Measurements from ENCODE around the gene MAGI1. TPM values are rescaled to one million over a fixed set of nuclear protein-coding genes. Genes with fewer than 3 reads are reported as not detected.

Gene MAGI1
- total RNA-seq, 6 donors from 2014 or later = 33.0 to 72.9 (median 62.4) TPM

- ATAC-seq (ENCODE audit: low FRiP score in 2 of 2) (no peak), DNase-seq (no peak)
- Histone ChIP-seq H3K27me3 (no peaks in the 10 kb centered on the region), H3K4me1 (peaks cover 0 to 5% (median 2%) of the 10 kb centered on the region in 4 donors), H3K27ac (no peak overlapping the region), H3K36me3 (no peaks in the 10 kb centered on the region), H3K4me3 (no peak overlapping the region), H3K9me3 (no peaks in the 10 kb centered on the region)
- TF ChIP-seq EP300 (IDR thresholded peaks at IDR 0.05) = no peak
- TF ChIP-seq POLR2AphosphoS5 (IDR thresholded peaks at IDR 0.05) = no peak
- TF ChIP-seq POLR2A (IDR thresholded peaks at IDR 0.05) = no peak
- TF ChIP-seq CTCF (IDR thresholded peaks at IDR 0.05) = no peak
- 86 to 88% methylated on average over 5 of the region's 5 CpGs for WGBS, 2 donors
Measured at GRCh38 chr3:65758438-65758837, 280.3 kb downstream of the MAGI1 start.

GRCh38 chr3:65752636-65753035, 286.1 kb downstream of the MAGI1 start:
- H3K4me3 ChIP-seq = no peak overlapping the region
- DNase-seq = no peak
- WGBS, 2 donors = 95 to 100% methylated on average over 1 of the region's 1 CpG
- no peaks in the 10 kb centered on the region for H3K36me3 ChIP-seq
- no peak overlapping the region for H3K27ac ChIP-seq
- no peaks in the 10 kb centered on the region for H3K9me3 ChIP-seq
- ATAC-seq (ENCODE audit: low FRiP score in 2 of 2) = no peak
- no peak for TF ChIP-seq CTCF (IDR thresholded peaks at IDR 0.05)
- TF ChIP-seq EP300 (IDR thresholded peaks at IDR 0.05) = no peak
- TF ChIP-seq POLR2AphosphoS5 (IDR thresholded peaks at IDR 0.05) = no peak
- TF ChIP-seq POLR2A (IDR thresholded peaks at IDR 0.05) = no peak
- H3K27me3 ChIP-seq = no peaks in the 10 kb centered on the region
- H3K4me1 ChIP-seq = no peaks in the 10 kb centered on the region

GRCh38 chr3:65751123-65751700, 287.5 kb downstream of the MAGI1 start:
- DNase-seq = peak in 1 of 2 donors; percentile 23
- peak in 1 of 2 donors; percentile 28 for ATAC-seq (ENCODE audit: low FRiP score in 2 of 2)
- Histone ChIP-seq H3K4me1 (no peaks in the 10 kb centered on the region), H3K4me3 (no peak overlapping the region), H3K27ac (no peak overlapping the region), H3K27me3 (no peaks in the 10 kb centered on the region), H3K36me3 (no peaks in the 10 kb centered on the region), H3K9me3 (no peaks in the 10 kb centered on the region)
- peak in 5 of 6 experiments; percentile 41 to 51 (median 48) for TF ChIP-seq CTCF (IDR thresholded peaks at IDR 0.05)
- no peak for TF ChIP-seq POLR2A (IDR thresholded peaks at IDR 0.05)
- no peak for TF ChIP-seq POLR2AphosphoS5 (IDR thresholded peaks at IDR 0.05)
- TF ChIP-seq EP300 (IDR thresholded peaks at IDR 0.05) = no peak
- 59 to 60% methylated on average over 5 of the region's 5 CpGs for WGBS, 2 donors

- DNase-seq (no peak), ATAC-seq (ENCODE audit: low FRiP score in 2 of 2) (no peak)
- TF ChIP-seq CTCF (IDR thresholded peaks at IDR 0.05) (no peak), POLR2AphosphoS5 (IDR thresholded peaks at IDR 0.05) (no peak), EP300 (IDR thresholded peaks at IDR 0.05) (no peak), POLR2A (IDR thresholded peaks at IDR 0.05) (no peak)
- no peak overlapping the region for H3K4me3 ChIP-seq
- no peaks in the 10 kb centered on the region for H3K9me3 ChIP-seq
- H3K36me3 ChIP-seq = no peaks in the 10 kb centered on the region
- no peaks in the 10 kb centered on the region for H3K4me1 ChIP-seq
- WGBS, 2 donors = 94 to 96% methylated on average over 1 of the region's 1 CpG
- H3K27ac ChIP-seq = no peak overlapping the region
- no peaks in the 10 kb centered on the region for H3K27me3 ChIP-seq
Measured at GRCh38 chr3:65749066-65749465, 289.7 kb downstream of the MAGI1 start.

- no peak overlapping the region for H3K27ac ChIP-seq
- H3K27me3 ChIP-seq = no peaks in the 10 kb centered on the region
- ATAC-seq (ENCODE audit: low FRiP score in 2 of 2) (no peak), DNase-seq (no peak)
- WGBS, 2 donors = 91 to 95% methylated on average over 1 of the region's 1 CpG
- no peak overlapping the region for H3K4me3 ChIP-seq
- TF ChIP-seq POLR2AphosphoS5 (IDR thresholded peaks at IDR 0.05) (no peak), CTCF (IDR thresholded peaks at IDR 0.05) (no peak), EP300 (IDR thresholded peaks at IDR 0.05) (no peak), POLR2A (IDR thresholded peaks at IDR 0.05) (no peak)
- no peaks in the 10 kb centered on the region for H3K9me3 ChIP-seq
- no peaks in the 10 kb centered on the region for H3K36me3 ChIP-seq
- H3K4me1 ChIP-seq = no peaks in the 10 kb centered on the region
Measured at GRCh38 chr3:65748326-65748725, 290.4 kb downstream of the MAGI1 start.
